Tibial nerve (tissue), 4 donors: ENCODE measurements around the gene BCKDHA. TPM values are rescaled to one million over a fixed set of nuclear protein-coding genes. Genes with fewer than 3 reads are reported as not detected.
"Not testable (repeated sequence)": the region's sequence is repeated elsewhere in the genome, so short reads cannot be mapped to it uniquely, and the experiment has no call there.

Experiments used
- DNase-seq, 2 donors: peaks; one replicate each; pipeline ENCODE4 v3.0.0-alpha.2; 2019; ENCODE audit warnings: low spot score in 2 of 2
- H3K27ac ChIP-seq, 4 donors: fragments of 200-600 bp; sonication (generic) in 3 of 4; one replicate each; pipeline ENCODE4 v1.5.1; 2017 to 2019; ENCODE audit warnings: mild to moderate bottlenecking in 1 of 4
- H3K27me3 ChIP-seq, 2 donors: fragments of 200-600 bp; sonication (generic) in 1 of 2; one replicate each; pipeline versions ENCODE4 v1.5.1 to v1.6.0; 2017 to 2019
- H3K36me3 ChIP-seq, 3 donors: fragments of 200-600 bp; sonication (generic); one replicate each; pipeline ENCODE4 v1.5.1; 2018 to 2019
- H3K4me1 ChIP-seq, 4 donors: fragments of 200-600 bp; sonication (generic) in 3 of 4; one replicate each; pipeline ENCODE4 v1.5.1; 2017 to 2019
- H3K4me3 ChIP-seq, 4 donors: fragments of 200-600 bp; sonication (generic) in 3 of 4; one replicate each; pipeline ENCODE4 v1.5.1; 2017 to 2019; ENCODE audit warnings: mild to moderate bottlenecking in 1 of 4, moderate library complexity in 1 of 4
- H3K9me3 ChIP-seq, 4 donors: fragments of 200-600 bp; sonication (generic) in 3 of 4; one replicate each; pipeline ENCODE4 v1.5.1; 2017 to 2019
- CTCF ChIP-seq, 5 experiments: fragments of 200-600 bp in 3 of 5; fragments of 450-650 bp in 2 of 5; sonication (generic) in 3 of 5; IDR thresholded peaks; one replicate each; pipeline ENCODE4 v1.5.1; 2016 to 2019; ENCODE audit warnings: antibody characterized with exemption in 5 of 5, mild to moderate bottlenecking in 3 of 5, moderate library complexity in 2 of 5
- EP300 ChIP-seq, 2 donors: sonication (generic); formaldehyde crosslinking; IDR thresholded peaks; one replicate each; pipeline ENCODE4 v1.6.1; 2017; ENCODE audit warnings: antibody characterized with exemption in 2 of 2, mild to moderate bottlenecking in 1 of 2
- POLR2A ChIP-seq, 2 donors: fragments of 450-650 bp; IDR thresholded peaks; one replicate each; pipeline ENCODE4 v1.6.1; 2017; ENCODE audit warnings: antibody characterized with exemption in 2 of 2, mild to moderate bottlenecking in 2 of 2, moderate library complexity in 2 of 2
- WGBS, 2 donors: methylation state at CpG; one replicate each; pipeline ENCODE4 v1.1.5; 2018; 5-methylcytosine and 5-hydroxymethylcytosine counted together
- total RNA-seq, 4 donors: library from RNA; depleted of rRNA; stranded (reverse); fragments of >200 nt; gene quantifications; one replicate each; pipeline ENCODE4 v1.1.0, GENCODE V29; 2016

BCKDHA gene
- total RNA-seq, 4 donors from 2014 or later = 48.6 to 61.4 (median 54.2) TPM

- DNase-seq = no peak
- WGBS, 2 donors = 62 to 65% methylated on average over 12 of the region's 12 CpGs
Observed at GRCh38 chr19:41403181-41403970, 5.8 kb downstream of the BCKDHA start.

GRCh38 chr19:41405776-41406175 lies 8.2 kb downstream of the BCKDHA start:
- H3K9me3 ChIP-seq = no peaks in the 10 kb centered on the region
- TF ChIP-seq POLR2A (IDR thresholded peaks at IDR 0.05) (no peak), CTCF (IDR thresholded peaks at IDR 0.05) (no peak), EP300 (IDR thresholded peaks at IDR 0.05) (no peak)
- peaks cover 0 to 77% (median 5%) of the 10 kb centered on the region in 4 donors for H3K4me1 ChIP-seq
- 69 to 81% methylated on average over 5 to 6 of the region's 6 CpGs for WGBS, 2 donors
- H3K4me3 ChIP-seq = no peak overlapping the region
- no peaks in the 10 kb centered on the region for H3K27me3 ChIP-seq
- peaks cover 0 to 29% (median 0%) of the 10 kb centered on the region in 3 donors for H3K36me3 ChIP-seq
- H3K27ac ChIP-seq = no peak overlapping the region
- no peak for DNase-seq

More at GRCh38 chr19:41403181-41403970, 5.8 kb downstream of the BCKDHA start:
- TF ChIP-seq CTCF (IDR thresholded peaks at IDR 0.05) (no peak), EP300 (IDR thresholded peaks at IDR 0.05) (no peak), POLR2A (IDR thresholded peaks at IDR 0.05) (no peak)
- Histone ChIP-seq H3K9me3 (no peaks in the 10 kb centered on the region), H3K4me1 (peaks cover 0 to 76% (median 10%) of the 10 kb centered on the region in 4 donors), H3K36me3 (peaks cover 0 to 23% (median 0%) of the 10 kb centered on the region in 3 donors), H3K27ac (no peak overlapping the region), H3K27me3 (no peaks in the 10 kb centered on the region), H3K4me3 (no peak overlapping the region)

- peaks cover 0 to 34% (median 0%) of the 10 kb centered on the region in 3 donors for H3K36me3 ChIP-seq
- 48 to 62% methylated on average over 4 of the region's 4 CpGs for WGBS, 2 donors
- no peaks in the 10 kb centered on the region for H3K27me3 ChIP-seq
- peaks cover 0 to 72% (median 9%) of the 10 kb centered on the region in 4 donors for H3K4me1 ChIP-seq
- no peak overlapping the region for H3K4me3 ChIP-seq
- peak overlapping the region in 3 of 4 donors; percentile 35 to 59 (median 42) for H3K27ac ChIP-seq
- no peak for DNase-seq
- no peak for TF ChIP-seq EP300 (IDR thresholded peaks at IDR 0.05)
- no peak for TF ChIP-seq CTCF (IDR thresholded peaks at IDR 0.05)
- no peak for TF ChIP-seq POLR2A (IDR thresholded peaks at IDR 0.05)
- H3K9me3 ChIP-seq = no peaks in the 10 kb centered on the region
Observed at GRCh38 chr19:41407271-41407670, 9.7 kb downstream of the BCKDHA start.

GRCh38 chr19:41408256-41408655 lies 10.6 kb downstream of the BCKDHA start:
- Histone ChIP-seq H3K4me3 (no peak overlapping the region), H3K27ac (peak overlapping the region in 2 of 4 donors; percentile 26 to 59), H3K27me3 (no peaks in the 10 kb centered on the region), H3K9me3 (no peaks in the 10 kb centered on the region), H3K4me1 (peaks cover 0 to 63% (median 9%) of the 10 kb centered on the region in 4 donors), H3K36me3 (peaks cover 0 to 36% (median 3%) of the 10 kb centered on the region in 3 donors)
- no peak for DNase-seq
- TF ChIP-seq CTCF (IDR thresholded peaks at IDR 0.05) = no peak
- TF ChIP-seq EP300 (IDR thresholded peaks at IDR 0.05) = no peak
- no peak for TF ChIP-seq POLR2A (IDR thresholded peaks at IDR 0.05)
- WGBS, 2 donors = 59 to 69% methylated on average over 4 of the region's 4 CpGs

GRCh38 chr19:41408846-41409245 lies 11.2 kb downstream of the BCKDHA start:
- not testable (repeated sequence) for H3K9me3 ChIP-seq, DNase-seq, H3K27me3 ChIP-seq, H3K4me3 ChIP-seq
- Histone ChIP-seq H3K4me1 (peaks cover 0 to 59% (median 9%) of the 10 kb centered on the region in 4 donors), H3K36me3 (peaks cover 0 to 38% (median 7%) of the 10 kb centered on the region in 3 donors), H3K27ac (peak overlapping the region in 2 of 4 donors; percentile 26 to 59)
- WGBS, 2 donors = 83 to 89% methylated on average over 5 of the region's 5 CpGs
